Neutrophil (primary cell): ENCODE results near the gene RAB44.

Experiments
- H3K27ac ChIP-seq: fragments of 200-600 bp; sonication (generic); 2 replicates; pipeline ENCODE4 v1.5.1; 2016; ENCODE audit warnings: mild to moderate bottlenecking, moderate library complexity
- H3K27me3 ChIP-seq: fragments of 200-600 bp; sonication (generic); 2 replicates; pipeline ENCODE4 v1.6.0; 2016; ENCODE audit warnings: mild to moderate bottlenecking
- H3K36me3 ChIP-seq: fragments of 200-600 bp; sonication (generic); 2 replicates; pipeline ENCODE4 v1.5.1; 2017
- H3K4me1 ChIP-seq, 2 experiments: fragments of 200-600 bp in 1 of 2; sonication (generic) in 1 of 2; 1 replicate in 1 of 2; 2 replicates in 1 of 2; pipeline versions ENCODE4 v1.5.1 to v1.6.1; 2013 to 2016; ENCODE audit warnings: low read depth in 1 of 2, low read length in 1 of 2, mild to moderate bottlenecking in 1 of 2, moderate library complexity in 1 of 2; ENCODE audit not compliant: control insufficient read depth in 1 of 2, insufficient read depth in 1 of 2
- H3K4me3 ChIP-seq, 2 experiments: fragments of 200-600 bp in 1 of 2; sonication (generic) in 1 of 2; 1 replicate in 1 of 2; 2 replicates in 1 of 2; pipeline ENCODE4 v1.5.1; 2013 to 2016; ENCODE audit warnings: low read depth in 1 of 2, low read length in 1 of 2, mild to moderate bottlenecking in 1 of 2, moderate library complexity in 1 of 2
- H3K9me3 ChIP-seq: fragments of 200-600 bp; sonication (generic); 2 replicates; pipeline ENCODE4 v1.5.1; 2016
- CTCF ChIP-seq: fragments of 200-600 bp; sonication (generic); IDR thresholded peaks from 2 replicates; pipeline ENCODE4 v1.5.1; 2016; ENCODE audit warnings: antibody characterized with exemption

The RAB44 gene

GRCh38 chr6:36692861-36693702, 4.5 kb upstream of the RAB44 start:
- no peak for TF ChIP-seq CTCF
- Histone ChIP-seq H3K4me1 (peaks cover 33 to 42% of the 10 kb centered on the region in 2 experiments), H3K9me3 (no peaks in the 10 kb centered on the region), H3K4me3 (no peak overlapping the region), H3K27me3 (no peaks in the 10 kb centered on the region), H3K36me3 (no peaks in the 10 kb centered on the region), H3K27ac (peak overlapping the region; percentile 79)

GRCh38 chr6:36694616-36695015, 3.0 kb upstream of the RAB44 start:
- no peaks in the 10 kb centered on the region for H3K36me3 ChIP-seq
- no peak overlapping the region for H3K27ac ChIP-seq
- H3K27me3 ChIP-seq, result no peaks in the 10 kb centered on the region
- H3K4me3 ChIP-seq, result no peak overlapping the region
- H3K9me3 ChIP-seq, result no peaks in the 10 kb centered on the region
- TF ChIP-seq CTCF, result no peak
- H3K4me1 ChIP-seq, result peaks cover 49 to 57% of the 10 kb centered on the region in 2 experiments

GRCh38 chr6:36695414-36695813, 2.2 kb upstream of the RAB44 start:
- TF ChIP-seq CTCF, result no peak
- Histone ChIP-seq H3K27ac (no peak overlapping the region), H3K4me1 (peaks cover 56 to 65% of the 10 kb centered on the region in 2 experiments), H3K36me3 (no peaks in the 10 kb centered on the region), H3K27me3 (no peaks in the 10 kb centered on the region), H3K4me3 (no peak overlapping the region), H3K9me3 (no peaks in the 10 kb centered on the region)

- Histone ChIP-seq H3K4me1 (peaks cover 63 to 69% of the 10 kb centered on the region in 2 experiments), H3K4me3 (peak overlapping the region; percentile 45 to 47), H3K36me3 (no peaks in the 10 kb centered on the region), H3K9me3 (no peaks in the 10 kb centered on the region), H3K27ac (peak overlapping the region; percentile 82), H3K27me3 (no peaks in the 10 kb centered on the region)
- no peak for TF ChIP-seq CTCF
Observed at GRCh38 chr6:36698196-36698595, 570 bp downstream of the RAB44 start.

- Histone ChIP-seq H3K27me3 (no peaks in the 10 kb centered on the region), H3K4me1 (peaks cover 63 to 64% of the 10 kb centered on the region in 2 experiments), H3K9me3 (no peaks in the 10 kb centered on the region), H3K36me3 (peaks cover 3% of the 10 kb centered on the region), H3K4me3 (peak overlapping the region in 1 of 2 experiments; percentile 47), H3K27ac (peak overlapping the region; percentile 82)
- TF ChIP-seq CTCF, result no peak
Observed at GRCh38 chr6:36698871-36699271, 1.2 kb downstream of the RAB44 start.
